Heart left ventricle (tissue), 13 donors: ENCODE data around the gene ADAM8.

Experiments
- POLR2A ChIP-seq, 2 donors: fragments of 450-650 bp; IDR thresholded peaks; one replicate each; pipeline ENCODE4 v1.6.1; 2017; ENCODE audit warnings: antibody characterized with exemption in 2 of 2, mild to moderate bottlenecking in 2 of 2, moderate library complexity in 2 of 2
- TF ChIP-seq, protein P1 (sequence below), 12 donors: fragments of 200-600 bp; sonication (generic) in 4 of 12; IDR thresholded peaks; one replicate each; pipeline versions ENCODE4 v1.5.0 to v1.8.0; 2018 to 2022; ENCODE audit warnings: antibody characterized with exemption in 12 of 12, mild to moderate bottlenecking in 5 of 12
- donor health status: ischemic (EF 13 %, LVEDD 7.1; RV severe dilation, severe dysfunction).
- donor health status: DM: no; HTN: yes; CAD: no.
- donor health status: DM: no; HTN: no; CAD: no.
- donor health status: ischemic (EF 25% LVEDD 6.9; RV normal size, moderate dysfunction).
- donor health status: ischemic (EF 25% LVEDD 5.7; RV mildly dilated, moderate dysfunction).
- donor health status: ischemic (EF 35%, LVEDD 5.7; RV mildly dilated, moderate dysfunction).
- donor health status: nonischemic (EF 11% LVEDD 7.7; RV severe dilation, severe dysfunction).
- donor health status: DM: yes; HTN: yes; CAD: no.
- donor health status: PGD.
- donor health status: ischemic (EF 29% LVEDD 5.4; RV normal size, mild dysfunction).
- donor health status: nonischemic (EF 23%, LVEDD 6.1; RV moderate dilation, normal function).

DNA sequence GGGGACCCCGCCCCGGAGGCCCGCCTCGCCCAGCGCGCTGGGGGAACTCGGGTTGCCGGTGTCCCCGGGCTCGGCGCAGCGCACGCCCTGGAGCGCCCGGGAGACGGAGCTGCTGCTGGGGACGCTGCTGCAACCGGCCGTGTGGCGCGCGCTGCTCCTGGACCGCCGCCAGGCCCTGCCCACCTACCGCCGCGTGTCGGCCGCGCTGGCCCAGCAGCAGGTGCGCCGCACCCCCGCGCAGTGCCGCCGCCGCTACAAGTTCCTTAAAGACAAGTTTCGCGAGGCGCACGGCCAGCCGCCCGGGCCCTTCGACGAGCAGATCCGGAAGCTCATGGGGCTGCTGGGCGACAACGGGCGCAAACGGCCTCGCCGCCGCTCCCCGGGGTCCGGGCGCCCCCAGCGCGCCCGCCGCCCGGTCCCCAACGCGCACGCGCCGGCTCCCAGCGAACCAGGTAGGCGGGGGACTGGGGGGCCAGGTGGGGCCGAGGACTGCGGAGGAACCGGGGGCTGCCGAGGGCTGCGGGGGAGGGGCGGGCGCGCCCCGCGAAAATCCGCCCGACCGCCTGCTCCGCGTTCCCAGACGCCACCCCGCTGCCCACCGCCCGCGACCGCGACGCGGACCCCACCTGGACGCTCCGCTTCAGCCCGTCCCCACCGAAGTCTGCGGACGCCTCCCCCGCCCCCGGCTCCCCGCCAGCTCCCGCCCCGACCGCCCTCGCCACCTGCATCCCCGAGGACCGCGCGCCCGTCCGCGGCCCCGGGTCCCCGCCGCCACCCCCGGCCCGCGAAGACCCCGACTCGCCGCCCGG is 46.1 kb downstream of the ADAM8 start:
- TF ChIP-seq, protein P1, sequence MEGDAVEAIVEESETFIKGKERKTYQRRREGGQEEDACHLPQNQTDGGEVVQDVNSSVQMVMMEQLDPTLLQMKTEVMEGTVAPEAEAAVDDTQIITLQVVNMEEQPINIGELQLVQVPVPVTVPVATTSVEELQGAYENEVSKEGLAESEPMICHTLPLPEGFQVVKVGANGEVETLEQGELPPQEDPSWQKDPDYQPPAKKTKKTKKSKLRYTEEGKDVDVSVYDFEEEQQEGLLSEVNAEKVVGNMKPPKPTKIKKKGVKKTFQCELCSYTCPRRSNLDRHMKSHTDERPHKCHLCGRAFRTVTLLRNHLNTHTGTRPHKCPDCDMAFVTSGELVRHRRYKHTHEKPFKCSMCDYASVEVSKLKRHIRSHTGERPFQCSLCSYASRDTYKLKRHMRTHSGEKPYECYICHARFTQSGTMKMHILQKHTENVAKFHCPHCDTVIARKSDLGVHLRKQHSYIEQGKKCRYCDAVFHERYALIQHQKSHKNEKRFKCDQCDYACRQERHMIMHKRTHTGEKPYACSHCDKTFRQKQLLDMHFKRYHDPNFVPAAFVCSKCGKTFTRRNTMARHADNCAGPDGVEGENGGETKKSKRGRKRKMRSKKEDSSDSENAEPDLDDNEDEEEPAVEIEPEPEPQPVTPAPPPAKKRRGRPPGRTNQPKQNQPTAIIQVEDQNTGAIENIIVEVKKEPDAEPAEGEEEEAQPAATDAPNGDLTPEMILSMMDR (IDR thresholded peaks at IDR 0.05): no peak
- no peak for TF ChIP-seq POLR2A (IDR thresholded peaks at IDR 0.05)
